ENCODE data around the gene VPS41.

DNA sequence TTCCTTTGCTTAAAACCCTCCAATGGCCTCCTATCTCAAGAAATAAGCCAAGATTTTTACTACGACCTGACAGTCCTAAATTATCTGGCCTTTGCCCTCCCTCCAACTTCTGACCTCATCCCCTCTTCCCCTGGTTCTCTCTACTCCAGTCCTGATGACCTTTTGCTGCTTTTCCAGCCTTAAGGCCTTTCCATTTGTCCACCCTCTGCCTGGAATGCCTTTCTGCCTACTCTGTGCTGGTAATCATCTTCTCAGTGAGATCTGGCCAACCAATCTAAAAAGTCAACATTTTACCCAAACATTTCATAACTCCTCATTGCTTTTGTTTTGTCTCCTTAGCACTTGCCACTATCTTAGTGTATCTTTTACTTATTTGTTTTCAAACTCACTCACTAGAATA is 75.7 kb downstream of the VPS41 start:
- TF ChIP-seq, protein P1, sequence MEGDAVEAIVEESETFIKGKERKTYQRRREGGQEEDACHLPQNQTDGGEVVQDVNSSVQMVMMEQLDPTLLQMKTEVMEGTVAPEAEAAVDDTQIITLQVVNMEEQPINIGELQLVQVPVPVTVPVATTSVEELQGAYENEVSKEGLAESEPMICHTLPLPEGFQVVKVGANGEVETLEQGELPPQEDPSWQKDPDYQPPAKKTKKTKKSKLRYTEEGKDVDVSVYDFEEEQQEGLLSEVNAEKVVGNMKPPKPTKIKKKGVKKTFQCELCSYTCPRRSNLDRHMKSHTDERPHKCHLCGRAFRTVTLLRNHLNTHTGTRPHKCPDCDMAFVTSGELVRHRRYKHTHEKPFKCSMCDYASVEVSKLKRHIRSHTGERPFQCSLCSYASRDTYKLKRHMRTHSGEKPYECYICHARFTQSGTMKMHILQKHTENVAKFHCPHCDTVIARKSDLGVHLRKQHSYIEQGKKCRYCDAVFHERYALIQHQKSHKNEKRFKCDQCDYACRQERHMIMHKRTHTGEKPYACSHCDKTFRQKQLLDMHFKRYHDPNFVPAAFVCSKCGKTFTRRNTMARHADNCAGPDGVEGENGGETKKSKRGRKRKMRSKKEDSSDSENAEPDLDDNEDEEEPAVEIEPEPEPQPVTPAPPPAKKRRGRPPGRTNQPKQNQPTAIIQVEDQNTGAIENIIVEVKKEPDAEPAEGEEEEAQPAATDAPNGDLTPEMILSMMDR (conservative IDR thresholded peaks at IDR 0.05 in 1 of 2, IDR thresholded peaks at IDR 0.05 in 1 of 2; ENCODE audit: extremely low read depth in 1 of 2, insufficient read depth in 1 of 2, low read depth in 1 of 2, low read length in 2 of 2): no peak
- TF ChIP-seq EZH2 (IDR thresholded peaks at IDR 0.05; ENCODE audit: borderline replicate concordance, low read length): no peak

Measured in mammary epithelial cell (primary cell).